ENCODE results near the gene RPP14.
A peak's percentile ranks its signal among the peaks of the same experiment; 100 is the strongest.
"Not testable (repeated sequence)": the region's sequence is repeated elsewhere in the genome, so short reads cannot be mapped to it uniquely, and the experiment has no call there.

Gene RPP14

DNA sequence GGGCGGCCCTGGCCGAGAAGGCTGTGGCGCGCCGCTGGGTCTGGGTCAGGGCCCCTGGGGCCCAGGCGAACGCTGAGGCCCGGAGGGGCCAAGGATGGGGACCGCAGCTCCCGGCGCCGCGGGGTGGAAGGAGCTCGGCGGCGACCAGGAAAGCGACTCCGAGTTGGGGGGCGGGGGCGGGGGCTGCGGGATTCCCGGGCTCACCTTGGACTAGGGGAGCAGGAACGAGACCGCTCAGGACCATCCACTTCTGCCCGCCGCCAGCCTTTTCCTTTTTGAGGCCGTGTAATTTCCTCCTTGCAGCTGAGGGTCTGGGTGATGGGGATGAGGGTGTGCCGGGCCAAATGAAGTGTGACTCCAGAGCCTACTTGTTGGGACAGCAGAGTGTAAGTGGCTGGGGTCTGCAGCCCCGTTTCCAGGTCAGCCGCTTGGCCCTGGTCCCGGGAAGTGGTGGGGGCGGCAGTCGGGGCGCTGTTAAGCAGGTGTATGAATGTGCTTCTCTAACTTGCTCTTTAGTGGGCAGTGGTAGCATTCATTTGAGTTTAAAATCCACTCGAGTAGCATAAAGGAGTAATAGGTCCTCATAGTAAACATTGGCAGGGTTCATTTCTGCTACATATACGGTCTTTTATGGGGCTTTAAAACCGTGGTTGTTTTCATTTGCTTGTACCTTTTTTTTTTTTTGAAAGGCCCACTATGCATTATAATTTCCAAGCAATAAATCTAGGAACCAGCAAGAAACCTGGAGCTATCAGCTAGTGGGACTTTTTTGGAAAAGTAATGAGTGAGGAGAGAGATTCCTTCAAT, 27.4 kb downstream of the RPP14 start:
- peak; percentile 39 for DNase-seq

DNA sequence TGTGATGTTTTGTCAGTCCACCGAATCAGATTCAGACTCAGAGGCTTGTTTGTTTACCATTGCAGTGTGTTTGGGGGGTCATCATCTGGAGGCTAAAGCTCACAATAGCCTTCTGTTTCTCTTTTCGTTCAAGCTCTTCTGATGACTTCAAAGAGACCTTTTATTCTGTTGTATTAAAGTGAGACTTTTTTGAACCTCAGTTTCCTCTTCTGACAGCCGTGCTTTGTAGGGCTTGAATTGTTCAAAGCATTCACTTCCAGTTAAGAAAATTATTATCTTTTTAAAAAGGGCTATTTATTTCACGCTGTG, 27.9 kb downstream of the RPP14 start:
- no peak for DNase-seq

GRCh38 chr3:58334506-58334884, 28.4 kb downstream of the RPP14 start:
- DNase-seq: no peak

- no peak for DNase-seq
Measured at GRCh38 chr3:58335652-58335947, 29.6 kb downstream of the RPP14 start.

DNA sequence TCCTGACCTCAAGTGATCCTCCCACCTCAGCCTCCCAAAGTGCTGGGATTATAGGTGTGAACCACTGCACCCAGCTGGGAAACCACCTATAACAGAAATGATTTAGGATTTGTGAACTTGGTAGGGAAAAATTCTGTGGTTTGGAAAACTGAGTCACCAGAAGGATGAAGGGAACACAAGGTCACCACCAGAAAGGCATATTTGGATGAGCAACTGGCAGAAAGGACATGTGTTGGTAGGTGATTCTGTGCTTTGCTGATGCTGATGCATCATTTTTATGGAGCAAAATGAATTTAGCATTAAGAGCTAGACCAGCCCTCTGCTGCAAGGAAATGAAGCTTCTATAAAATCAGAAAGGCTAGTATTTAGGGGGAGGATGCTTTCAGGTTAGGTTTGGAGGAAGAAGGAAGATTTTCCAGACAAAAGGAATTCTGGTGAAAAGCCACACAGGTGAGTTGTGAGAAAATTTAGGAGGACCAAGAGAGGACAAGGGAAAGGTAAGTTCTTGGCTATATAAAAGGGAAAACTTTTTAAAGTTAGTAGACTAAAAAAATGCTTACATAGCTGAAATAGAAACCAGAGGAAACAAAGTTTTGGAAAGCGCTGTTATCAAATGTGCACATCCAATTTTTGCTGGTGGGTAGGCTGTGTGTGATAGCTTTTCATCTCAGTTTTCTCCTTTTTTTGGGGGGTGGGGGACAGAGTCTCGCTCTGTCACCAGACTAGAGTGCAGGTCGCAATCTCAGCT, 30.3 kb downstream of the RPP14 start:
- no peak for DNase-seq

- no peak for DNase-seq
Measured at GRCh38 chr3:58337190-58337589, 31.1 kb downstream of the RPP14 start.

DNA sequence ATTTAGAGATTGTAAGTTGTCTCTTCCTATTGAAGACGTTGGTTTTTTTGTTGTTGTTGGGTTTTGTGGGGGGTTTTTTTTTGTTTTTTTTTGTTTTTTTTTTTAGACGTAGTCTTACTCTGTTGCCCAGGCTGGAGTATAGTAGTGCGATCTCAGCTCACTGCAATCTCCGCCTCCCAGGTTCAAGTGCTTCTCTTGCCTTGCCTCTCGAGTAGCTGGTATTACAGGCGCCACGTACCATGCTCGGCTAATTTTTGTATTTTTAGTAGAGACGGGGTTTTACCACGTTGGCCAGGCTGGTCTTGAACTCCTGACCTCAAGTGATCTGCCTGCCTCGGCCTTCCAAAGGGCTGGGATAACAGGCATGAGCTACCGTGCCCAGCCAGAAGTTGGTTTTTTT, 33.1 kb downstream of the RPP14 start:
- not testable (repeated sequence) for DNase-seq

DNA sequence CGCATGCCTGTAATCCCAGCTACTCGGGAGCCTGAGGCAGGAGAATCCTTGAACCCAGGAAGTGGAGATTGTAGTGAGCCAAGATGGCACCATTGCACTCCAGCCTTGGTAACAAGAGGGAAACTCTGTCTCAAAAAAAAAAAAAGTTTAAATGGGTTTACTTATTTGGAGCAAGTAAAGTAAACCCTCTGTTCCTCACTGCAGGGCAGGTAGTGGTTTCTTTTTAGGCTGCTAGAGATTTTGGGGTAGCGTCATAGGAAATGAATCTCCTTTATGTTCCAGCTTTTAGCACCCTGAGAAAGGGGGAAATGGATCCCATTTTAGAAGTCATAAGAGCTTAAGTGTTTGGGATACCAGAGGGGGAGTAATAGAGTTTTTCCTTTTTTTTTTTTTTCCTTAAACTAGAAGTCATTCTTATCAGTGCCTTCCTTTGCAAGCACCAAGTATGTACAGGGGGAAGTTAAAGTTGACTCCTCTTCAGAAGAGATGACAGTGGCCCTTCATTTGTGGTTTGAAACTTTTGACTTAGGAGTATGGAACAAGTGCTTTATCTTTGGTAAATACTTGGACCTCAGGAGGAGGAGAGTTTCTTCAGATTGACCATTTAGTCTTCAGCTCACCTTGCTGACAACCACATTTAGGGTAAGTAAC, 34.7 kb downstream of the RPP14 start:
- DNase-seq: no peak

DNA sequence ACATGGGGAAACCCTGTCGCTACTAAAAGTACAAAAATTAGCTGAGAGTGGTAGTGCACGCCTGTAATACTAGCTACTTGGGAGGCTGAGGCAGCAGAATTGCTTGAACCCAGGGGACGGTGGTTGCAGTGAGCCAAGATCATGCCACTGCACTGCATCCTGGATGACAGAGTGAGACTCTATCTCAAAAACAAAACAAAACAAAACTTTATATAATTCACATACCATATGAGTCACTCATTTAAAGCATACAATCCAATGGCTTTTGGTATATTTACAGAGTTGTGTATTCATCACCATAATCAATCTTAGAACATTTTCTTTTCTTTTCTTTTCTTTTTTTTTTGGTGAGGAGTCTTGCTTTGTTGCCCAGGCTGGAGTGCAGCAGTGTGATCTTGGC, 35.3 kb downstream of the RPP14 start:
- DNase-seq: no peak

DNA sequence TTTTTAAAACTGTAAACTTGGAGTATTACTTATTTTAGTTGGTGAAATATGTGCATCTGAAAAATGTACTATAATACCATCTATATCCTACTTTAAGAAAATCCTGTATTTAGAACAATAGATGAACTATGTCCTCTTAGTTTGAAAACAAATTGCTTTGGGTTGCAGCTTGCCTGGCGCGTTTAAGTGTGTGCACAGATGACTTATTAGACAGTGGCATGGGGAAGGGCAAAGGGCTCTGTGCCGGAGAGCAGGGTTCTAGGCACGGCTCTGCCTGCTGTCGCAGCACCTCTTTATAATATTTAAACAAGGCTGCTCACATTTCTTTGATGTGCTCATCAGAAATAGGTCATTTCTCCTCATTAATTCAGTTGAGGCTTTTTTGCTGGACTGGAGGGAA, 36.6 kb downstream of the RPP14 start:
- no peak for DNase-seq

GRCh38 chr3:58345457-58345856, 39.4 kb downstream of the RPP14 start:
- DNase-seq: no peak

GRCh38 chr3:58346368-58346767, 40.3 kb downstream of the RPP14 start:
- DNase-seq: no peak

DNA sequence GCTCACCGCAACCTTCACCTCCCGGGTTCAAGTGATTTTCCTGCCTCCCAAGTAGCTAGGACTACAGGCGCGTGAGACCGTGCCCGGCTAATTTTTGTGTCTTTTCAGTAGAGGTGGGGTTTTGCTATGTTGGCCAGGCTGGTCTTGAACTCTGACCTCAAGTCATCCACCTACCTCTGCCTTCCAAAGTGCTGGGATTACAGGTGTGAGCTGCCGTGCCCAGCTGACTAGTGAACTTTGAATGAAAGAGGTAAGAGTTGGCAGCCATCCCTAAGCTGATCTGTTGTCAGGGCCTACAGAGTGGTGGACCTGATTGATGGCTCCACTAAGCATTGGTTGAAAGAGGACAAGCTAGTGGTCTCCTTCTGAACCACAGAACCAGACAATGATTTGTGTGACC, 41.9 kb downstream of the RPP14 start:
- no peak for DNase-seq

DNA sequence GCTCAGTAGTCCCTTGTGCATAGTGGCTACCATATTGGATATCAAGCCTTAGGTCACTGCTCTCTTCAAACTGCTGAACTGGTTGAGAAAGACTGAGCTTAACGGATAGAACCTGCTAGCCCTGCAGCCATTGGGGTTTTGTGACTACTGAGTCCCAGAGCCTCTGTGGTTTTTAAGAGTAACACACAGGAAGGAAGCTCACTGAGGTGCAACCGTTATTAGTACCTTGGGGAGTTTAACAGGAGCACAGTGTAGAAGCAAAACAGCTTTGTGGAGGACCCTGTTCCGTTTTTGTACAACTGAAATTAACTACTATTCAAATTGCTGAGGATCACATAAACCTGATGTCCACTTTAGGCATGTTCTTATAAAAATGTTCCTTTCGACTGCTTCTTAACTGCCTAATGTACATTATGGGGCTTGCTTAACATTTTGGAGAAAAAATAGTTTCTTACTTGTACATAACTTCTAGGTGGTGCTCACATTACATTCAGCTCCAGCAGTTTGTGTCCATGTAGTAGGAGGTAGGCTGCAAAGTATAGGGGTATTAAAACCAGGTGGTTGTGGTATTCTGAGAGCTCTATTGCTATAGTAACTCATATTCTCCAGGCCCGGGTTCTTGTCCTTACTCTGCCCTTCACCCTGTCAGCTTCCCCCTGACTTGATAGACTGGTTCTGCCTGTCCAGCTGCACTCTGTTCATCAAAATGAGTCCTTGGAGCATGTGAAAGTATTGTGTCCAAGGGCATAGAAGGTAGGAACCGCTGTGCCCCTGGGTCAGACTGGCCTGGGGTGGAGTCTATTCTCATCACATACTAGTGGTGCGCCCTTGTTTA, 44.0 kb downstream of the RPP14 start:
- no peak for DNase-seq

DNA sequence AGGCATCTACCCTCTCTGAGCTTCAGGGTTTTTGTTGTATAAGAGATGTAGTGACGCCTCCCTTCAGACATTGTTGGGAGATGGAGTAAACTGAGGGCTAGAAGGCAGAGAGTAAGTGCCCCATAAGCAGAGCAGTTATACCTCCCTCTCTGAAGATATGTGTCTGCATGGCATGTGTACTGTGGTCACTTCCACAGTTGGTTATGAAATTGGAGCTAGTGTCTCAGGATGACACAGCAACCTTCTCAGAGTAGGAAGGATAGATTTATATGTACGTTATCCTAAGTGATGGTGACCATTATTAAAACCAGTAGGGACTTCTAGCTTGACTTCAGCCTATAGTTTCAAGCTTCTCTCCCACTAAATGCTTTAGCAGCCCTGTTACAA, 44.6 kb downstream of the RPP14 start:
- no peak for DNase-seq

- DNase-seq: no peak
Measured at GRCh38 chr3:58351920-58352319, 45.9 kb downstream of the RPP14 start.

DNA sequence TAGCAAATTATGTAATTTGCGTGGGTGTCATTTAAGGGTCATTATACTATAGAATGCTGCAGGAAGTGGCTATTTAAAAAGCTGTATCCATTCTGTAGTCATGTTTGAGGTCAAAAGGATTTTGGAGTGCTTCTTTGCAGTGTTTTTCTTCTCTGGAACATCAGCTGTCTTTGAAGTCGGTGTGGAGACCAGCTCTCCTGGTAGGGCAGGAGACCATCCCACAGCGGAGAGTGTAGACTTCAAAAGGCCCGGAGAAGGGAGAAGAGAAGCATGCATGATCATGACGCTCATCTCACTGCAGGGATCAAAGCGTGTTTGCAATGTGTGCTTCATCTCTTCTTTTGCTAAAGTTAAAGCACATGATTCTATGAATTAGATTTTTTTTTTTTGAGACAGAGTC, 46.6 kb downstream of the RPP14 start:
- no peak for DNase-seq

- DNase-seq: no peak
Measured at GRCh38 chr3:58353722-58354553, 47.9 kb downstream of the RPP14 start.

- no peak for DNase-seq
Measured at GRCh38 chr3:58355179-58355578, 49.1 kb downstream of the RPP14 start.

GRCh38 chr3:58356054-58356453, 50.0 kb downstream of the RPP14 start:
- DNase-seq: no peak

DNA sequence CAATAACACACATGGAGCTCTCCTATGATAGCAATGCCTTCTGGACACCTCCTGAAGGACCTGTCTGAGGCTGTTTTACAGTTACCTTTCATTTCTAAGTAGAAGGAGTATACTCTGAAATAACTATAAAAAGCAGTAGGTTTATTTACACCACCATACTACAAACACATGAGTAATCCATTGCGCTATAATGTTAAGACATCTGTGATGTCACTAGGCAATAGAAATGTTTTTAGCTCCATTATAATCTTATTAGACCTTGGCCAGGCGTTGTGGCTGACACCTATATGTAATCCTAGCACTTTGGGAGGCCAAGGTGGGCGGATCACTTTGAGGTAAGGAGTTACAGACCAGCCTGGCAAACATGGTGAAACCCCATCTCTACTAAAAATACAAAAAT, 51.4 kb downstream of the RPP14 start:
- DNase-seq: no peak

GRCh38 chr3:58358092-58358491, 52.0 kb downstream of the RPP14 start:
- DNase-seq: no peak

- DNase-seq: no peak
Measured at GRCh38 chr3:58358808-58359207, 52.8 kb downstream of the RPP14 start.

Data from femur (tissue), 1 donor.